Measurements from ENCODE around the gene SERPINA1. TPM values are rescaled to one million over a fixed set of nuclear protein-coding genes. Genes with fewer than 3 reads are reported as not detected.

SERPINA1 gene
- total RNA-seq (2014; rRNA removed; shearing (Covaris generic)) (0.65 TPM in 1 of 2 replicates, not detected in the other), polyA plus RNA-seq (2016; fragmentation: Nextera tagmentation; extraction: Ambion mirVana) (0.16 and 0.96 TPM in 2 replicates)

GRCh38 chr14:94388384-94389103 lies at the start of gene SERPINA1:
TSS of gene SERPINA1 (minus strand) at chr14:94388602. CDS start at chr14:94383237, 5,365 bp downstream.
- Histone ChIP-seq H2AFZ (no peak within 1 kb of the TSS), H3K4me3 (no peak within 1 kb of the TSS), H3K9ac (no peak within 1 kb of the TSS), H3K9me2 (ENCODE audit: insufficient read depth) (no peaks in the 10 kb centered on the region), H3K79me2 (ENCODE audit: insufficient read depth) (no peaks in the 10 kb centered on the region), H4K20me1 (ENCODE audit: insufficient read depth) (no peaks in the 10 kb centered on the region), H3K27ac (no peak within 1 kb of the TSS), H3K36me3 (ENCODE audit: low read depth) (no peaks in the 10 kb centered on the region), H3K4me1 (ENCODE audit: insufficient read depth) (0 out of 2 replicates have a peak, but pooled peaks cover 3% of the 10 kb centered on the region), H3K4me2 (ENCODE audit: unreplicated experiment) (no peak within 1 kb of the TSS), H3K27me3 (replicated peaks; ENCODE audit: insufficient read depth) (no peaks in the 10 kb centered on the region), H3K9me3 (ENCODE audit: low read depth) (no peaks in the 10 kb centered on the region), H3F3A (ENCODE audit: insufficient read depth) (0 out of 2 replicates have a peak, but pooled peaks cover 4% of the 10 kb centered on the region)
- no peak for TF ChIP-seq EZH2phosphoT487 (IDR thresholded peaks at IDR 0.05; ENCODE audit: insufficient read depth, low read depth)
- peak; percentile 42 for DNase-seq
- 85 to 90% methylated on average over 18 of the region's 18 CpGs for WGBS, 2 experiments (ENCODE audit: low coverage in 1 of 2, low lambda C conversion rate in 2 of 2, missing lambda C conversion rate in 2 of 2)
- in situ Hi-C loops (cut with MboI), result no loop called here

- no peak for DNase-seq
- Histone ChIP-seq H3K9me3 (ENCODE audit: low read depth) (no peaks in the 10 kb centered on the region), H3K4me1 (ENCODE audit: insufficient read depth) (no peaks in the 10 kb centered on the region), H3K27ac (no peak overlapping the region), H4K20me1 (ENCODE audit: insufficient read depth) (no peaks in the 10 kb centered on the region), H3K27me3 (replicated peaks; ENCODE audit: insufficient read depth) (peaks cover 9% of the 10 kb centered on the region; the same call in 1 of the 2 replicates), H3K9ac (no peak overlapping the region), H3K79me2 (ENCODE audit: insufficient read depth) (no peaks in the 10 kb centered on the region), H3K4me2 (ENCODE audit: unreplicated experiment) (no peak overlapping the region), H3K4me3 (no peak overlapping the region), H3K9me2 (ENCODE audit: insufficient read depth) (no peaks in the 10 kb centered on the region), H3K36me3 (ENCODE audit: low read depth) (no peaks in the 10 kb centered on the region), H2AFZ (no peak overlapping the region), H3F3A (ENCODE audit: insufficient read depth) (no peaks in the 10 kb centered on the region)
- TF ChIP-seq EZH2 (IDR thresholded peaks at IDR 0.05; ENCODE audit: insufficient read depth, poor library complexity, severe bottlenecking) (no peak), EZH2phosphoT487 (IDR thresholded peaks at IDR 0.05; ENCODE audit: insufficient read depth, low read depth) (no peak)
- in situ Hi-C loops (cut with MboI), result no loop called here
- whole genome bisulfite sequencing, 2 experiments (ENCODE audit: low coverage in 1 of 2, low lambda C conversion rate in 2 of 2, missing lambda C conversion rate in 2 of 2), result 56 to 67% methylated on average over 2 of the region's 2 CpGs
Observed at GRCh38 chr14:94428610-94429009, 40.2 kb upstream of the SERPINA1 start.

- Histone ChIP-seq H3K9me3 (ENCODE audit: low read depth) (no peaks in the 10 kb centered on the region), H3K4me1 (ENCODE audit: insufficient read depth) (no peaks in the 10 kb centered on the region), H3K27ac (no peak overlapping the region), H3F3A (ENCODE audit: insufficient read depth) (no peaks in the 10 kb centered on the region), H3K9me2 (ENCODE audit: insufficient read depth) (no peaks in the 10 kb centered on the region), H3K79me2 (ENCODE audit: insufficient read depth) (no peaks in the 10 kb centered on the region), H4K20me1 (ENCODE audit: insufficient read depth) (no peaks in the 10 kb centered on the region), H2AFZ (no peak overlapping the region), H3K9ac (no peak overlapping the region), H3K4me2 (ENCODE audit: unreplicated experiment) (no peak overlapping the region), H3K27me3 (replicated peaks; ENCODE audit: insufficient read depth) (peaks cover 9% of the 10 kb centered on the region; the same call in 1 of the 2 replicates), H3K4me3 (no peak overlapping the region), H3K36me3 (ENCODE audit: low read depth) (no peaks in the 10 kb centered on the region)
- in situ Hi-C loops (cut with MboI), result no loop called here
- 63 to 66% methylated on average over 9 of the region's 9 CpGs for WGBS, 2 experiments (ENCODE audit: low coverage in 1 of 2, low lambda C conversion rate in 2 of 2, missing lambda C conversion rate in 2 of 2)
- TF ChIP-seq EZH2phosphoT487 (IDR thresholded peaks at IDR 0.05; ENCODE audit: insufficient read depth, low read depth) (no peak), EZH2 (IDR thresholded peaks at IDR 0.05; ENCODE audit: insufficient read depth, poor library complexity, severe bottlenecking) (no peak)
- DNase-seq, result no peak
Observed at GRCh38 chr14:94427016-94427613, 38.7 kb upstream of the SERPINA1 start.

- Histone ChIP-seq H3K4me3 (no peak overlapping the region), H4K20me1 (ENCODE audit: insufficient read depth) (no peaks in the 10 kb centered on the region), H3F3A (ENCODE audit: insufficient read depth) (no peaks in the 10 kb centered on the region), H2AFZ (no peak overlapping the region), H3K9me3 (ENCODE audit: low read depth) (no peaks in the 10 kb centered on the region), H3K9ac (no peak overlapping the region), H3K4me2 (ENCODE audit: unreplicated experiment) (no peak overlapping the region), H3K36me3 (ENCODE audit: low read depth) (no peaks in the 10 kb centered on the region), H3K27me3 (replicated peaks; ENCODE audit: insufficient read depth) (peaks cover 9% of the 10 kb centered on the region; the same call in 1 of the 2 replicates), H3K79me2 (ENCODE audit: insufficient read depth) (no peaks in the 10 kb centered on the region), H3K4me1 (ENCODE audit: insufficient read depth) (no peaks in the 10 kb centered on the region), H3K9me2 (ENCODE audit: insufficient read depth) (no peaks in the 10 kb centered on the region), H3K27ac (no peak overlapping the region)
- in situ Hi-C loops (cut with MboI), result no loop called here
- DNase-seq, result no peak
- no peak for TF ChIP-seq EZH2 (IDR thresholded peaks at IDR 0.05; ENCODE audit: insufficient read depth, poor library complexity, severe bottlenecking)
- no peak for TF ChIP-seq EZH2phosphoT487 (IDR thresholded peaks at IDR 0.05; ENCODE audit: insufficient read depth, low read depth)
- 53 to 56% methylated on average over 4 of the region's 4 CpGs for WGBS, 2 experiments (ENCODE audit: low coverage in 1 of 2, low lambda C conversion rate in 2 of 2, missing lambda C conversion rate in 2 of 2)
Observed at GRCh38 chr14:94426526-94426925, 38.1 kb upstream of the SERPINA1 start.
